22Rv1 (cell line): ENCODE measurements around the gene DISC1.

Experiments used
- CTCF ChIP-seq: fragments of 450-650 bp; IDR thresholded peaks from 2 replicates; pipeline ENCODE4 v1.5.1; 2017; ENCODE audit warnings: mild to moderate bottlenecking
- ZFX ChIP-seq: fragments of 450-650 bp; IDR thresholded peaks from 2 replicates; pipeline ENCODE4 v1.6.1; 2017; ENCODE audit warnings: antibody characterized with exemption, borderline replicate concordance

GRCh38 chr1:231818337-231818736 lies 191.7 kb downstream of the DISC1 start:
- TF ChIP-seq CTCF: no peak
- no peak for TF ChIP-seq ZFX
